ENCODE results near the gene SLC34A1.

SLC34A1 gene

DNA sequence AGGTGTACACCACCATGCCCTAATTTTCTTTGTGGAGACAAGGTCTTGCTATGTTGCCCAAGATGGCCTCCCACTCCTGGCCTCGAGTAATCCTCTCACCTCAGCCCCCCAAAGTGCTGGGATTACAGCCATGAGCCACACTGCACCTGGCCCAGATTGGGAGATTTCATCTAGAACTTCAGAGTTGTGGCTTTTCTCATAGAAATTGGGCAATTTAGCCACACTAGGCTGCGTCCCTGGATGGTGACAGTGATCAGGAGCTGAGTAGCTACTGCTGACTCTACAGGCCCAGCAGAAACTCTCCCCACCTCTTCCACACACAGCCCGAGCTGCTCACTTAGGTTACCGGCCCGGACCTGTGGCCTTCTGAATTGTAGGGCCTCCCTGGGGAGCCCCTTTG is 8.5 kb downstream of the SLC34A1 start:
- DNase-seq (no peak), ATAC-seq (ENCODE audit: insufficient read depth, low read depth) (no peak)
- Histone ChIP-seq H3K27ac (ENCODE audit: low read length) (no peak overlapping the region), H4K20me1 (ENCODE audit: insufficient read depth, low read length) (no peaks in the 10 kb centered on the region; the same call in 1 of the 2 replicates), H3K27me3 (ENCODE audit: insufficient read depth, low read length, poor library complexity) (peaks cover 17% of the 10 kb centered on the region), H3K36me3 (ENCODE audit: insufficient read depth, low read length) (no peaks in the 10 kb centered on the region), H3K79me2 (ENCODE audit: insufficient read depth, low read length) (no peaks in the 10 kb centered on the region), H3K4me2 (ENCODE audit: insufficient read depth, low read length) (no peak overlapping the region), H3K9ac (ENCODE audit: low read depth, low read length) (no peak overlapping the region), H3K4me1 (ENCODE audit: insufficient read depth, low read length) (peaks cover 6% of the 10 kb centered on the region), H2AFZ (ENCODE audit: low read depth, low read length) (no peak overlapping the region), H3K9me3 (ENCODE audit: insufficient read depth, low read length, severe bottlenecking) (no peaks in the 10 kb centered on the region), H3K4me3 (ENCODE audit: low read depth in 1 of 2, low read length in 2 of 2) (no peak overlapping the region)
- TF ChIP-seq, protein P1, sequence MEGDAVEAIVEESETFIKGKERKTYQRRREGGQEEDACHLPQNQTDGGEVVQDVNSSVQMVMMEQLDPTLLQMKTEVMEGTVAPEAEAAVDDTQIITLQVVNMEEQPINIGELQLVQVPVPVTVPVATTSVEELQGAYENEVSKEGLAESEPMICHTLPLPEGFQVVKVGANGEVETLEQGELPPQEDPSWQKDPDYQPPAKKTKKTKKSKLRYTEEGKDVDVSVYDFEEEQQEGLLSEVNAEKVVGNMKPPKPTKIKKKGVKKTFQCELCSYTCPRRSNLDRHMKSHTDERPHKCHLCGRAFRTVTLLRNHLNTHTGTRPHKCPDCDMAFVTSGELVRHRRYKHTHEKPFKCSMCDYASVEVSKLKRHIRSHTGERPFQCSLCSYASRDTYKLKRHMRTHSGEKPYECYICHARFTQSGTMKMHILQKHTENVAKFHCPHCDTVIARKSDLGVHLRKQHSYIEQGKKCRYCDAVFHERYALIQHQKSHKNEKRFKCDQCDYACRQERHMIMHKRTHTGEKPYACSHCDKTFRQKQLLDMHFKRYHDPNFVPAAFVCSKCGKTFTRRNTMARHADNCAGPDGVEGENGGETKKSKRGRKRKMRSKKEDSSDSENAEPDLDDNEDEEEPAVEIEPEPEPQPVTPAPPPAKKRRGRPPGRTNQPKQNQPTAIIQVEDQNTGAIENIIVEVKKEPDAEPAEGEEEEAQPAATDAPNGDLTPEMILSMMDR (IDR thresholded peaks at IDR 0.05; ENCODE audit: borderline replicate concordance, extremely low read depth, low read length, poor library complexity, severe bottlenecking), result no peak
- no peak for TF ChIP-seq EZH2 (IDR thresholded peaks at IDR 0.05; ENCODE audit: borderline replicate concordance, low read depth, low read length, severe bottlenecking)

DNA sequence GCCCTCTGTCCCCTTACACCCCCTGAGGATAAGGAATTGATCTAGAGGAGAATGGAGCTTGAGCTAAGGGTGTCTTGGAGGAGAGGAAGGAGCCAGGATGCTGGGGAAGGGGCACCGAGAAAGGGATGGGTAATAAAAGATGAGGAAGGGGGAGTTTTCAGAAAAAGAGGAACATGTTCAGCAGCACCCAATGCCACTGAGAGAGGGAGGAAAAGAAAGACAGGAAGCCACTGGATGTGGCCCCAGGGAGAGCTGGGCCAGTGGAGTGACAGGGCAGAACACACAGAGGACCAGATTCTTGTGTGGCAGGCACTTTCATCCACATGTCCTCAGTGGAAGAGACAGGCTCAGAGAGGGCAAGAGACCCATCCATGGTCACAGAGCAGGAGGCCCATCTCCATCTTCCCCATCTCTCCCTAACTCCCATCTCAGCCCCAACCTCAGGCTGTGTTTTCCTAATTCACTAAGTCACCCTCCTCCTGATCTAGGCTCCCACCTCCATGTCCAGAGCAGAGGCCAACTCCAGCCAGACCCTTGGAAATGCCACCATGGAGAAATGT is 9.1 kb downstream of the SLC34A1 start:
- no peak overlapping the region for H2AFZ ChIP-seq (ENCODE audit: low read depth, low read length)
- H3K9ac ChIP-seq (ENCODE audit: low read depth, low read length), result no peak overlapping the region
- peaks cover 2% of the 10 kb centered on the region; the same call in 1 of the 2 replicates for H4K20me1 ChIP-seq (ENCODE audit: insufficient read depth, low read length)
- H3K4me3 ChIP-seq (ENCODE audit: low read depth in 1 of 2, low read length in 2 of 2), result no peak overlapping the region
- ATAC-seq (ENCODE audit: insufficient read depth, low read depth) (no peak), DNase-seq (no peak)
- H3K4me2 ChIP-seq (ENCODE audit: insufficient read depth, low read length), result no peak overlapping the region
- H3K27ac ChIP-seq (ENCODE audit: low read length), result no peak overlapping the region
- no peaks in the 10 kb centered on the region for H3K36me3 ChIP-seq (ENCODE audit: insufficient read depth, low read length)
- H3K9me3 ChIP-seq (ENCODE audit: insufficient read depth, low read length, severe bottlenecking), result no peaks in the 10 kb centered on the region
- no peak for TF ChIP-seq EZH2 (IDR thresholded peaks at IDR 0.05; ENCODE audit: borderline replicate concordance, low read depth, low read length, severe bottlenecking)
- TF ChIP-seq, protein P1 (IDR thresholded peaks at IDR 0.05; ENCODE audit: borderline replicate concordance, extremely low read depth, low read length, poor library complexity, severe bottlenecking), result no peak
- H3K4me1 ChIP-seq (ENCODE audit: insufficient read depth, low read length), result peaks cover 6% of the 10 kb centered on the region
- peaks cover 17% of the 10 kb centered on the region for H3K27me3 ChIP-seq (ENCODE audit: insufficient read depth, low read length, poor library complexity)
- H3K79me2 ChIP-seq (ENCODE audit: insufficient read depth, low read length), result no peaks in the 10 kb centered on the region

DNA sequence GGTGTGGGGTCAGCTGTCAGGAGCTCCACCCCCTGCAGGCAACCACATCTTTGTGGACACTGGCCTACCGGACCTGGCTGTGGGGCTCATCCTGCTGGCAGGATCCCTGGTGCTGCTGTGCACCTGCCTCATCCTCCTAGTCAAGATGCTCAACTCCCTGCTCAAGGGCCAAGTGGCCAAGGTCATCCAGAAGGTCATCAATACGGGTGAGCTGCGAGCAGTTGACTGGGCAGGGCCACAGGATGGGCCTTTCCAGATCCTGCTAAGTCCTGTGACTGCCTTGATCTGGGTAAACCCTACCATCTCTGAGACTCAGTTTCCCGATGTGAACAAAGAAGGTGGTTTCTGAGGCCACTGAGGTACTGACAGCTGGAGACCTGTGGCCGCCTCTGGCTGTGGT is 9.8 kb downstream of the SLC34A1 start:
- no peaks in the 10 kb centered on the region for H3K36me3 ChIP-seq (ENCODE audit: insufficient read depth, low read length)
- peaks cover 13% of the 10 kb centered on the region for H3K27me3 ChIP-seq (ENCODE audit: insufficient read depth, low read length, poor library complexity)
- no peak overlapping the region for H3K27ac ChIP-seq (ENCODE audit: low read length)
- H3K9me3 ChIP-seq (ENCODE audit: insufficient read depth, low read length, severe bottlenecking), result no peaks in the 10 kb centered on the region
- TF ChIP-seq, protein P1 (IDR thresholded peaks at IDR 0.05; ENCODE audit: borderline replicate concordance, extremely low read depth, low read length, poor library complexity, severe bottlenecking), result no peak
- TF ChIP-seq EZH2 (IDR thresholded peaks at IDR 0.05; ENCODE audit: borderline replicate concordance, low read depth, low read length, severe bottlenecking), result no peak
- H3K79me2 ChIP-seq (ENCODE audit: insufficient read depth, low read length), result no peaks in the 10 kb centered on the region
- H2AFZ ChIP-seq (ENCODE audit: low read depth, low read length), result no peak overlapping the region
- no peak overlapping the region for H3K4me2 ChIP-seq (ENCODE audit: insufficient read depth, low read length)
- H3K4me3 ChIP-seq (ENCODE audit: low read depth in 1 of 2, low read length in 2 of 2), result no peak overlapping the region
- ATAC-seq (ENCODE audit: insufficient read depth, low read depth), result no peak
- peaks cover 6% of the 10 kb centered on the region for H3K4me1 ChIP-seq (ENCODE audit: insufficient read depth, low read length)
- H3K9ac ChIP-seq (ENCODE audit: low read depth, low read length), result no peak overlapping the region
- H4K20me1 ChIP-seq (ENCODE audit: insufficient read depth, low read length), result peaks cover 3% of the 10 kb centered on the region; the same call in 1 of the 2 replicates
- no peak for DNase-seq

All from DND-41 (cell line).